NCI-H82 treated with DMSO at 0.1 percent for 48 hours (cell line): Measurements from ENCODE around the gene PPAN.

Source experiments
- DNase-seq: peaks from one replicate; lab custom pipeline; 2025; ENCODE audit not compliant: unreplicated experiment; lab: John Stamatoyannopoulos, UW

Gene PPAN

GRCh38 chr19:10138879-10139795 is 33.0 kb downstream of the PPAN start:
- DNase-seq, result no peak

- DNase-seq, result no peak
Observed at GRCh38 chr19:10139952-10140351, 33.8 kb downstream of the PPAN start.

DNA sequence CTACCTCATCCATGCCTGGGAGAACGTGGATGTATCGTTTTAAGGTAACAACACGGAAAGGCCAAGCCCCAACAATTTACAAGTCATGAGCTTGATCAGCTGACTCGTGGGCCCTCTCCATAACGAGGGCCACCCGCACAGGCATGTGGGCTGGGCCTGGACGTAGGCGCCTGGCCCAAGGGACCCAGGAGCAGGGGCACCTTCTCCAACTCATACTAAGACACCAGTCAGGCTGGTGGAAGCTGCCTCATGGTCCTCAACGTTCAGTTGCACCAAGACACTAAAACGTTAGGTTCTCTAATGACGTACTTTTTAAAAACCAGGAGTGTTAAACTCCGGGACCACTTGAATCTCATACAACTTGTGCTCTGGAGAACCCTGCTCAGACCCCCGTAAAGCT is 35.3 kb downstream of the PPAN start:
- DNase-seq, result no peak

GRCh38 chr19:10141973-10142372 is 35.8 kb downstream of the PPAN start:
- no peak for DNase-seq

GRCh38 chr19:10142701-10143375 is 36.7 kb downstream of the PPAN start:
- no peak for DNase-seq

GRCh38 chr19:10143681-10144080 is 37.5 kb downstream of the PPAN start:
- no peak for DNase-seq

DNA sequence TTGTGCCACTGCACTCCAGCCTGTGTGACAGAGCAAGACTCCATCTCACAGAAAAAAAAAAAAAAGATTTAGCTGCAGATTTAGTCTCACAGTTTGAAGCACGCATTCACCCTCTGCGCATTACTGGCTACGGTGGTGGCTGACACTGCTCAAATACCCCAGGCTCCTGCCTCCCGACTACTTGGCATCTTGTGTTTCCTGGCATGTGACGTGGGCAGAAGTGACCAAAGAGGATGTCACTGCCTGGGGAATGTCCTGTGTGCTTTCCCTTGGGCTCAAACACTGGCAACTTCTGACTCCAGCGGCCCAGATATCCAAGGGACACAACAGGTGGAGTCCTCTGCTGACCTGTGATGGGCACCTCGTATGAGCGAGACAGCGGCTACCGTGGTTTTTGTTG is 38.2 kb downstream of the PPAN start:
- DNase-seq, result no peak

DNA sequence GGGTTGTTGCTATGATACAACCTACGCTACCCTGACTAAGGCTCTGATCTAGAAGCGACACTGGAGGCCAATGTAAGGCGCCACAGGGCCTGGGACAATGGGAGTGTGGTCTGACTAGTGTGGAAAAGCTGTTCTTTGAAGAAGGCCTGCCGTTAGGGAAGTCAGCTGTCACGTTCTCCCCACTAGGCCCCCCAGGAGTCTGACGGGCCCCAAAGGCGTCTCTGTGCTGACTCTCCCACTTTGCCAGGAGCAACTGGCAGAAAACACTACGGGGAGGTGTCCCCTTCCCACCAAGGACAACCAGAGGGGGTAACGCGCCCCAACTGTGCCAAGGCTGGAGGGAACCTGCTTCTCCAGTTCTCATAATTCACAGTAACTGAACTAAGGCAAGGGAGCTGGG is 38.9 kb downstream of the PPAN start:
- DNase-seq, result no peak

DNA sequence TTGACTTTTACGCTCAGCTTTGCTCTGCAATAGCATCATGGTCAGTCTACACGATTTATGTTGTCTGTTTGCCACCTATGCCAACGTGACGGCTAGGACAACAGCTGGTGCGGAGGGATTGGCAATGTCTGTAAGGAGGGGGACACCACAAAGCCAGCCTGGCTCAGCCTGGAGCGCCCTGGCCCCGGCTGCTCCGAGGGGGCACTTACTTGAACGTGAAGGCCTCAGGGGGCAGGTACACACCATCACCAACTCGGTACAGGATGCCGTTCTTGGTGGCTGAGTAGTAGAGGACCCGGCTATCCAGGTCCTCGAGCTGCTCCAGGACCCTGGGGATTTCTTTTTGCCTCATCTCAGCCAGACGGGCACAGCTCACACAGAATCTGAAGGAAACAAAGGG is 40.0 kb downstream of the PPAN start:
- DNase-seq, result no peak

- no peak for DNase-seq
Observed at GRCh38 chr19:10149427-10149826, 43.3 kb downstream of the PPAN start.

GRCh38 chr19:10151521-10151920 is 45.4 kb downstream of the PPAN start:
- no peak for DNase-seq

DNA sequence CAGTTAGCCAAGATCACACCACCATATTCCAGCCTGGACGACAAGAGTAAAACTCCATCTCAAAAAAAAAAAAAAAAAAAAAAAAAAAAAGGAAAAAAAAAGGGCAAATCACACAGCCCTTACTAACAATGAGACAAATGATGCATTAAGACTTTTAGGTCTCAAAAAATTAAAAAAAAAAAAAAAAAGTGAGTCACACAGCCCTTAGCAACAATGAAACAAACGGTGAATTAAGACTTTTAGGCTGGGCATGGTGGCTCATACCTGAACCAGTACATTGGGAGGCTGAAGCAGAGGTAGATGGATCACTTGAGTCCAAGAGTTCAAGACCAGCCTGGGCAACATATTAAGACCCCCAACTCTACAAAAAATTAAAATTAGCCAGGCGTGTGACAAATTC is 45.9 kb downstream of the PPAN start:
- no peak for DNase-seq

GRCh38 chr19:10155839-10156238 is 49.7 kb downstream of the PPAN start:
- no peak for DNase-seq

DNA sequence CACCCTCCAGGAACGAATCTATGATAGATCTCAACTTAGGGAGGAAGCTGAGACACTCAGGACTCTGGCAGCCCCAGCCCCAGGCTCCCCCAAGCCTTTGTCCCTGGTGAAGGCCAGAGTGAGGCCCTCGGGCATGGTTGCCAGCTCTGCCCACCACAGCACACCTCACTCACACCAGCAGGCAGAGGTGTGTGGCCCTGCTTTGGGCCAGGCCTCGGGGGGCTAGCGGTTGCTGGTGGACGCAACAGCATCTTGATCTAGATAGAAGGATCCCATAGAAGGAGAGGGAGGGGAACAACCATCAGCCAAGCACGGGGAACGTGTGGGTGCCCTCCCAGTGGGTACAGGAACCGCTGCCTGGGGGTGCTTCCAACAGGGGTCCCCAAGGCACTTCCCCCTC is 51.9 kb downstream of the PPAN start:
- no peak for DNase-seq

DNA sequence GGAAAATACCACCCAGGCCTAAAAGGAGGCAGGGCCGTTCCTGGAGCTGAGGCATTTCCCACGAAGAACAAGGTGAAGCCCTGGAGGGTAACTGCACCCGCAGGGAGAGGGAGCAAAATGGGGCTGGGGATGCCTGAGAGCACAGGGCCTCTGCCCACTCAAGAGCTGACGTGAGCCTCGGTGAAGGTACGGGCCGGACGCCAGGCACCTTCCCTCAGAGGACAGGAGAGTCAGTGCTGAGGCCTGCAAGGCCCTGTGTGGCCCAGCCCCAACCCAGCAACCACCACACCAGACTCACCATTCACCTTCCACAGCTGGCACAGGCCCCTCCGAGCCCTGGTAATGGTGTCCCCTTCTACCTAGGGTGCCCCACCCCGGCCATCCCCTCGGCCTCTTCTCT is 52.3 kb downstream of the PPAN start:
- no peak for DNase-seq

DNA sequence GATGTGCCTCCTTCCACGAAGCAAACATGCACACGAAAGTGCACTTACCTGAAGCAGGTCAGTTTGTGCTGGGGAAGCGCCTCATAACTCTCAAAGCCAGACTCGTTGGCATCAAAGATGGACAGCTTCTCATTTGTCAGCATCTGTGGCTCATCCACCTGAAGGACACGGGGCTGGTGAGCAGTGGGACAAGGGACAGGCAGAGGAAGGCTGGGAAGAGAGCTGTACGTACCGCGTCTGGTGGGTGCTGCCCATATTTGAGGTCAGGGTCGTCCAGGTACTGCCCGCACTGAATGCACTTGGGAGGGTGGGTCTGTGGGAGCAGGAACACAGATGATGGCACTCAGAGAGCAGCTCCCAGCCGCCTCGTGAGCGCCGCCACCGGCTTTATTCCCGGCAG is 53.4 kb downstream of the PPAN start:
- DNase-seq, result no peak
